Smooth muscle cell (in vitro differentiated cells): ENCODE data around the gene GATA5. TPM values are rescaled to one million over a fixed set of nuclear protein-coding genes. Genes with fewer than 3 reads are reported as not detected.
A peak's percentile ranks its signal among the peaks of the same experiment; 100 is the strongest.

Source experiments
- DNase-seq: peaks from one replicate; lab custom pipeline; 2025; ENCODE audit not compliant: unreplicated experiment; lab: John Stamatoyannopoulos, UW
- H2AFZ ChIP-seq: fragments of 200-600 bp; sonication (generic); 2 replicates; pipeline ENCODE4 v1.6.0; 2016; ENCODE audit warnings: antibody characterized with exemption, low read depth, mild to moderate bottlenecking
- H3F3A ChIP-seq: fragments of 200-600 bp; sonication (generic); 2 replicates; pipeline ENCODE4 v1.6.0; 2017; ENCODE audit warnings: antibody characterized with exemption, low read depth
- H3K27ac ChIP-seq: fragments of 200-600 bp; sonication (generic); 2 replicates; pipeline ENCODE4 v1.5.1; 2016; ENCODE audit warnings: low read depth, mild to moderate bottlenecking
- H3K27me3 ChIP-seq: fragments of 200-600 bp; sonication (generic); 2 replicates; pipeline ENCODE4 v1.6.1; 2016; ENCODE audit warnings: low read depth, mild to moderate bottlenecking
- H3K36me3 ChIP-seq: fragments of 200-600 bp; sonication (generic); 2 replicates; pipeline ENCODE4 v1.5.1; 2016; ENCODE audit warnings: low read depth
- H3K4me1 ChIP-seq: fragments of 200-600 bp; sonication (generic); 2 replicates; pipeline ENCODE4 v1.5.1; 2016; ENCODE audit warnings: low read depth
- H3K4me2 ChIP-seq: fragments of 200-600 bp; sonication (generic); 2 replicates; pipeline ENCODE4 v1.6.0; 2016; ENCODE audit warnings: mild to moderate bottlenecking
- H3K4me3 ChIP-seq: fragments of 200-600 bp; sonication (generic); 2 replicates; pipeline ENCODE4 v1.5.1; 2016; ENCODE audit warnings: mild to moderate bottlenecking
- H3K79me2 ChIP-seq: fragments of 200-600 bp; sonication (generic); 2 replicates; pipeline ENCODE4 v1.6.0; 2016; ENCODE audit warnings: low read depth, mild to moderate bottlenecking
- H3K9ac ChIP-seq: fragments of 200-600 bp; sonication (generic); 2 replicates; pipeline ENCODE4 v1.6.0; 2016; ENCODE audit warnings: low read depth
- H3K9me3 ChIP-seq: fragments of 200-600 bp; sonication (generic); replicated peaks from 2 replicates; pipeline ENCODE4 v1.5.1; 2016; ENCODE audit warnings: low read depth
- H4K20me1 ChIP-seq: fragments of 200-600 bp; sonication (generic); 2 replicates; pipeline ENCODE4 v1.6.0; 2016; ENCODE audit warnings: low read depth
- CTCF ChIP-seq: fragments of 200-600 bp; sonication (generic); IDR thresholded peaks from 2 replicates; pipeline ENCODE4 v1.5.1; 2017; ENCODE audit warnings: borderline replicate concordance, mild to moderate bottlenecking, antibody characterized with exemption; ENCODE audit not compliant: insufficient read depth, poor library complexity, severe bottlenecking
- WGBS: methylation state at CpG from one replicate; pipeline ENCODE4 v1.1.7; 2016; ENCODE audit warnings: low lambda C conversion rate; 5-methylcytosine and 5-hydroxymethylcytosine counted together
- polyA plus RNA-seq: library from polyadenylated mRNA; unstranded; fragments of >200 nt; fragmentation: Nextera tagmentation; extraction: Ambion mirVana; gene quantifications from 2 replicates; pipeline ENCODE4 v1.2.1, GENCODE V29; 2016
- total RNA-seq: library from RNA; depleted of rRNA; stranded (reverse); fragments of >200 nt; gene quantifications from 2 replicates; pipeline ENCODE4 v1.2.3, GENCODE V29; 2014

Gene GATA5
- total and polyA plus RNA-seq, 2 experiments from 2014 or later: 1.9 to 9.2 TPM

GRCh38 chr20:62499758-62500236 is 24.0 kb upstream of the GATA5 start:
- Histone ChIP-seq H3K27ac (no peak overlapping the region), H3K9me3 (no peaks in the 10 kb centered on the region), H3F3A (no peaks in the 10 kb centered on the region), H2AFZ (peak overlapping the region; percentile 50), H4K20me1 (no peaks in the 10 kb centered on the region), H3K4me2 (no peak overlapping the region), H3K4me1 (peaks cover 4% of the 10 kb centered on the region), H3K27me3 (no peaks in the 10 kb centered on the region), H3K9ac (no peak overlapping the region), H3K79me2 (no peaks in the 10 kb centered on the region), H3K4me3 (no peak overlapping the region), H3K36me3 (no peaks in the 10 kb centered on the region)
- DNase-seq: no peak
- no peak for TF ChIP-seq CTCF
- 77% methylated on average over 21 of the region's 21 CpGs for WGBS

GRCh38 chr20:62498874-62499273 is 23.1 kb upstream of the GATA5 start:
- no peak for TF ChIP-seq CTCF
- Histone ChIP-seq H3K27me3 (no peaks in the 10 kb centered on the region), H3K9ac (no peak overlapping the region), H4K20me1 (no peaks in the 10 kb centered on the region), H3K9me3 (no peaks in the 10 kb centered on the region), H2AFZ (no peak overlapping the region), H3K27ac (no peak overlapping the region), H3K4me1 (peaks cover 4% of the 10 kb centered on the region), H3K79me2 (no peaks in the 10 kb centered on the region), H3F3A (no peaks in the 10 kb centered on the region), H3K4me3 (no peak overlapping the region), H3K4me2 (no peak overlapping the region), H3K36me3 (no peaks in the 10 kb centered on the region)
- no peak for DNase-seq
- WGBS: 94% methylated on average over 2 of the region's 6 CpGs

GRCh38 chr20:62496568-62497218 is 20.9 kb upstream of the GATA5 start:
- H3K4me1 ChIP-seq: peaks cover 4% of the 10 kb centered on the region
- no peak overlapping the region for H2AFZ ChIP-seq
- H3K4me3 ChIP-seq: no peak overlapping the region
- H3K9ac ChIP-seq: no peak overlapping the region
- no peak overlapping the region for H3K27ac ChIP-seq
- no peaks in the 10 kb centered on the region for H4K20me1 ChIP-seq
- WGBS: 58% methylated on average over 27 of the region's 32 CpGs
- peak; percentile 74 for TF ChIP-seq CTCF
- H3F3A ChIP-seq: no peaks in the 10 kb centered on the region
- DNase-seq: no peak
- no peaks in the 10 kb centered on the region for H3K9me3 ChIP-seq
- no peak overlapping the region for H3K4me2 ChIP-seq
- no peaks in the 10 kb centered on the region for H3K27me3 ChIP-seq
- no peaks in the 10 kb centered on the region for H3K36me3 ChIP-seq
- H3K79me2 ChIP-seq: no peaks in the 10 kb centered on the region
